GM12801 (cell line): Measurements from ENCODE around the gene PLA2G4E.

Experiments used
- TF ChIP-seq, protein P1 (sequence below): IDR thresholded peaks from one replicate; pipeline ENCODE4 v1.5.1; 2011; ENCODE audit warnings: control low read depth; ENCODE audit not compliant: insufficient read length; ENCODE audit errors: extremely low read depth

PLA2G4E gene

DNA sequence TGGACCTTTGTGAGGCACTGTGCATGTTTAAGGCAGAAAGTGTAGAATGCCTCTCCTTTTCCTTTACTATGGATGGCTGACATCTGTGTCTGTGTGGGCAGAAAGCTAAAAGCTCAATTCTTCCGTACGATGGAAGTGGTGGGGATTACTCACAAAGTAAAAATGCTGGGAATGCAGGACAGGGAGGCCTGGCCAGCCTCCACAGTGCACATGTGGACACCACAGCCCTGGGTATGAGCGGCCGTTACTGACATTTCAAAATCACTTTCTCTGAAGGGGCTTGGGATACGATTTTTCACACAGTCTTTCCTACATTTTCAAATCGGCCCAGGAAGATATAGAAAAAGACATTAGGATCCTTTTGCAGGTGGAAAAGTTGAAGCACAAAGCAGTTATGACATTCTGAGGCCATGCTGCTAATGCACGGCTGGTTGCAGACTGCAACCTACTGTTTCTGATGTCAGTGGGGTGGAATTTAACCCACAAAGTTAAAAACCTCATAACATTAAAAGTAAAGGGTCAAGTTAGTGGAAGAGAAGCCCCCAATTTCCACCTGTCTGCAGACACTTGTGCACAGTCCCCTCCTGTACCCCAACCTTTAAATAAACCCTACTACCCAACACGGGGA lies 76.4 kb downstream of the PLA2G4E start:
- TF ChIP-seq, protein P1, sequence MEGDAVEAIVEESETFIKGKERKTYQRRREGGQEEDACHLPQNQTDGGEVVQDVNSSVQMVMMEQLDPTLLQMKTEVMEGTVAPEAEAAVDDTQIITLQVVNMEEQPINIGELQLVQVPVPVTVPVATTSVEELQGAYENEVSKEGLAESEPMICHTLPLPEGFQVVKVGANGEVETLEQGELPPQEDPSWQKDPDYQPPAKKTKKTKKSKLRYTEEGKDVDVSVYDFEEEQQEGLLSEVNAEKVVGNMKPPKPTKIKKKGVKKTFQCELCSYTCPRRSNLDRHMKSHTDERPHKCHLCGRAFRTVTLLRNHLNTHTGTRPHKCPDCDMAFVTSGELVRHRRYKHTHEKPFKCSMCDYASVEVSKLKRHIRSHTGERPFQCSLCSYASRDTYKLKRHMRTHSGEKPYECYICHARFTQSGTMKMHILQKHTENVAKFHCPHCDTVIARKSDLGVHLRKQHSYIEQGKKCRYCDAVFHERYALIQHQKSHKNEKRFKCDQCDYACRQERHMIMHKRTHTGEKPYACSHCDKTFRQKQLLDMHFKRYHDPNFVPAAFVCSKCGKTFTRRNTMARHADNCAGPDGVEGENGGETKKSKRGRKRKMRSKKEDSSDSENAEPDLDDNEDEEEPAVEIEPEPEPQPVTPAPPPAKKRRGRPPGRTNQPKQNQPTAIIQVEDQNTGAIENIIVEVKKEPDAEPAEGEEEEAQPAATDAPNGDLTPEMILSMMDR = no peak

DNA sequence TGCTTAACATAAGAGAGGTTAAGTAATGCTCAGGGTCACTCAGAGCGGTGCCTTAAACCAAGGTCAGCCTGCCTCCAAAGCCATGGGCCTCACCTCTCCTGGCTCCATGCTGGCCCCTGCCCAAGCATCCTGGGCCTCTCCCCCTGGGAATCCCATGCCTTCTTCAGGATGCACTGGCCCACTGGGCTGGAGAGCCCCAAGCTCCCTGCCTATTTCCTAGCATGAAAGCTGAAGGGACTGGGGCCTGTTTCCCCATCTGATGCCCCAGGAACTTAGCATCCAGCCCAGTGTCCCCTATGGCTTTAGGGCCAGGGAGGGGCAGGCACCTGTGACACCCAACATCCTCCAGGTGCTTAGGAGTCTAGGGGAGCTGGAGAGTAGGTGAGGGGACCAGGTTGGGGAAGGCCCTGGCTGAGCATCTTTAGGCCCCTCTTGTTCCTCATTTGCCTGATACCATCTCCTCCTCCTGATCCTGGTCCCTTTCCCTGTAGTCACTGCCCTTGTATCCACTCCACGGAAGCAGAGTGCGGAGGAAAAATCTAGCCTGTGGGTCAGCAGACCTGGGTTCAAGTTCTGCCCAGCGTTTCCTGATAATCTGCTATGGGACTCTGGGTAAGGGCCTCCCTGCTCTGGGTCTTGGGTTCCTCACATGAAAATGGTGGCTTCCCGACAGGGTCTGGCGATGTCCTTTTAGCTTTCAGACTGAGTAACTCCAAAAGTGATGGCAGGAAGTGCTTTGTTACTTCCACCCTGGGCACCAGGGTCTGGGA lies 77.1 kb downstream of the PLA2G4E start:
- TF ChIP-seq, protein P1 = no peak

DNA sequence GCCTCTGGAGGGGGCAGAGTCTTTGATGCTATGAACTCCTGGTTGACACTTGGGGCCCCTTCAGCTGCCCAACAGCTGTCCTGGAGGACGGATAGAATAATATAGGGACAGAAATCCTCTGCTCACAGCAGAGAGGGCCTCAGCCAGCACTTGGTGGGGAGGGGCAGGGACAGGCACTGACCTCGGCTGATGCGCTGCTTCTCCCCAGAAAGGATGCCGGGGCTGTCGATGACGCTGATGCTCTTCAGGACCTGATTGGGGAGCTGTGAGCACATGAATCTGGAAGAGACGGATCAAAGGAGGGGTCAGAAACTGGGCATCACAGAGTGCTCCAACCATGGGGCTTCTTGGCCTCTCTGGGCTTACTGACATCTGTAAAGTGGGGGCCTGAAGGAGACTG lies 78.0 kb downstream of the PLA2G4E start:
- TF ChIP-seq, protein P1 = no peak

DNA sequence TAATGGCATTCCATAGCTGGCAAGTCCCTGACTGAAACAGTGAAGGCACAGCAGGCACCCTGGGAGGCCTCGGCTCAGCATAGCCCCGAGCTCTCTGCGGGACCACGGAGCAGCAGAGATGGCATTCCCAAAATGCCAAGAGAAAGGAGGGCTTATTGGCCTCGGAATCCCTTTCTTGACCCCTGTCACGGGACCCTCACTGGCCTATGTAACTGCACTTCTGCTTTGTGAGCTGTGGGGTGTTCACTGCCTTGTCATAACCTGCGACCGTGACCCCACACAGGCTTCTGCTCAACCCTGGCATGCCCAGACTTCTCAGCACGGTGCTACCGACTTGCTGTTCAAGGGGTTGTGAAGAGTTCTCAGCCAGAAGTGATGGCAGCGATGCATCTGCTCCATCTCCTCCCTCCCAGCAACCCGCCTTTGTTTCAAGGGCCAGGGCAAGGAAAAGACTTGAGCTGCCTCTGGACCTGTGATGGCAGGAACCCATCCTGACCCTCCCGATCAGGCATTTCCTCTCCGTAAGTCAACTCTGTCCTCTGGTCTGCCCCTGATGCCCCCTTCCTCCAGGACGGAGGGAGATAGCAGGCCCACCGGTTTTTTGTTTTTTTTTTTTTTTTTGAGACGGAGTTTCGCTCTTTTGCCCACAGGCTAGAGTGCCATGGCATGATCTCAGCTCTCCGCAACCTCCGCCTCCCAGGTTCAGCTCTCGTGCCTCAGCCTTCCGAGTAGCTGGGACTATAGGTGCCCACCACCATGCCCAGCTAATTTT lies 79.0 kb downstream of the PLA2G4E start:
- TF ChIP-seq, protein P1 = no peak

DNA sequence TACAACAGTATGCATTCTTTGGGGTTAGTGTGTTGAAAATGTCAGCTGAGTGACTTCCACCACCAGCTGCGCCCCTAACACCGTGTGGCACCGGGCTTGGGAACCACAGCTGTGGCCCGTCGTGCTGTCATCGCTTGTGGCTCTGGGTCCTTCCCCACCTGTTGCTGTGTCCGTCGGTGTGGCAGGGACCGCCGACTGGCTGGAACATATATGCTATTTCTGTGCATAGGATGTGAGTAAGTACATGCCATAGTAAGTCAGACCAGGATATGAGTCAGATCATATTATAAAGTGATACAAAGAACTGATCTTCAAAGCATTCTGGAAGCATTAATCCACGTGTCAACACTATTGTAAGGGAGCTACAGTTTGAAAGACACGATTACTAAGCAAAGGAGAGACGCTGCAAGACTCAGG lies 80.4 kb downstream of the PLA2G4E start:
- TF ChIP-seq, protein P1 = no peak

DNA sequence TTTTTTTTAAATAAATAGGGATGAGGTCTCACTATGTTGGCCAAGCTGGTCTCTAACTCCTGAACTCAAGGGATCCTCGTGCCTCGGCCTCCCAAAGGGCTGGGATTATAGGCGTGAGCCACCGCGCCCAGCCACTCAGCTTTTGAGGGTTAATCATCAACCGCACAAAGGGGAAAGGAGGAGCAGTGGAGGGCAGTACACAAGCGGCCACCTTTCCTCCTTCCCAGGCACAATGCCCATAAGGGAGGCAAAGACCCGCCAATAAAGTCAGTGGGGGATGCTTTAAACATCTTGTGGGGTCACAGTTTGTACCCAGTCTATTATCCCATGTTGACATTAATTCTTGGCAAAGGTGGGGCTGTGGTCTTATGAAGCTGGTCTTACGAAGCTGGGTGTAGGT lies 80.9 kb downstream of the PLA2G4E start:
- TF ChIP-seq, protein P1 = no peak

DNA sequence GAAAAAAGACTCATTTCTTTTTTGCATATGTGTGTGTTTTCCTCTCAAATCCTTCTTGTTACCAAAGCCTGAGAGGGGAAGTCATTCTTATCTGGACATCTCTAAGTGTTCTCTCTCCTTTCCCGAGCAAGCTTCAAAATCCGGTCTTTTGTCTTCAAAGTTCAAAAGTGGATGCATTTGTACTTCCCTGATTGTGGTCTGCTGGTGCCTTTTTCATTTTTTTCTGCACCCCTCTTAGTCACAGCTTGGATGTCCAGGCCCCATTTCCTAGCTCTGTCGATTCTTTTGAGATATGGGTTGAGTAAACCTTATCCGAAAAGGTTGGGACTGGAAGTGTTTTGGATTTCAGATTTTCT lies 83.3 kb downstream of the PLA2G4E start:
- TF ChIP-seq, protein P1 = no peak
